HCT116 (cell line): Measurements from ENCODE around the gene TSPEAR. TPM values are rescaled to one million over a fixed set of nuclear protein-coding genes. Genes with fewer than 3 reads are reported as not detected.

Source experiments
- ATAC-seq: fragments of 200-7000 bp; cut with Tn5 transposase; 2 replicates; pipeline ENCODE4 v1.9.1; 2020; ENCODE audit warnings: mild to moderate bottlenecking, moderate library complexity
- BruUV-seq: library from RNA; stranded (reverse); fragments of 400-500 nt; replicated peaks from 2 replicates; lab custom pipeline; 2021; lab: Mats Ljungman, UMichigan
- CTCF ChIA-PET: fragments of 300-600 bp; sonication (Branson Sonifier 250); formaldehyde crosslinking; loops from one replicate; lab custom pipeline; 2021; ENCODE audit warnings: antibody characterized with exemption; lab: Charles Lee
- POLR2A ChIA-PET: fragments of 300-600, 350-600 bp; sonication (Branson Sonifier 250); formaldehyde crosslinking; loops from one replicate; lab custom pipeline; 2021; ENCODE audit warnings: antibody characterized with exemption; lab: Charles Lee
- RAD21 ChIA-PET, 2 experiments: fragments of 300-600 bp; sonication (Branson Sonifier 250); formaldehyde crosslinking; loops; one replicate each; lab custom pipeline; 2023; ENCODE audit warnings: low total read pairs in 2 of 2; ENCODE audit not compliant: uncharacterized antibody in 2 of 2, unreplicated experiment in 2 of 2, low non-redundant PET in 1 of 2; lab: Charles Lee
- DNase-seq: peaks from one replicate; pipeline ENCODE4 v3.0.0-alpha.2; 2010; ENCODE audit warnings: low read depth, low spot score
- H2AFZ ChIP-seq: fragments of 200-600 bp; shearing (Covaris generic), sonication (generic); 2 replicates; pipeline ENCODE4 v1.6.1; 2017; ENCODE audit warnings: low read depth, mixed run types, mixed read lengths, antibody characterized with exemption, low read length; ENCODE audit not compliant: poor library complexity, severe bottlenecking
- H3K27ac ChIP-seq: 2 replicates; pipeline ENCODE4 v1.5.1; 2012; ENCODE audit warnings: low read depth, low read length
- H3K27me3 ChIP-seq: fragments of 200-600 bp; sonication (generic); 2 replicates; pipeline ENCODE4 v1.6.1; 2016; ENCODE audit warnings: mixed run types, low read length, mixed read lengths; ENCODE audit not compliant: insufficient read depth
- H3K36me3 ChIP-seq, 2 experiments: fragments of 200-500 bp in 1 of 2; fragments of 200-600 bp in 1 of 2; sonication (Bioruptor generic) in 1 of 2; sonication (generic) in 1 of 2; 2 replicates each; pipeline versions ENCODE4 v1.5.1 to v1.6.1; 2014 to 2016; ENCODE audit warnings: low read length in 2 of 2, inconsistent platforms in 1 of 2, mixed read lengths in 1 of 2, mixed run types in 1 of 2; ENCODE audit not compliant: insufficient read depth in 2 of 2, control insufficient read depth in 1 of 2
- H3K4me1 ChIP-seq, 2 experiments: fragments of 200-600 bp in 1 of 2; sonication (generic) in 1 of 2; 2 replicates each; pipeline versions ENCODE4 v1.5.1 to v1.6.1; 2012 to 2017; ENCODE audit warnings: low read length in 2 of 2, inconsistent platforms in 1 of 2, mild to moderate bottlenecking in 1 of 2, mixed read lengths in 1 of 2, mixed run types in 1 of 2, moderate library complexity in 1 of 2; ENCODE audit not compliant: insufficient read depth in 2 of 2, control insufficient read depth in 1 of 2
- H3K4me2 ChIP-seq: fragments of 200-600 bp; sonication (generic); 2 replicates; pipeline ENCODE4 v1.6.1; 2017; ENCODE audit warnings: mixed run types, low read length, mixed read lengths
- H3K4me3 ChIP-seq, 2 experiments: fragments of 200-600 bp in 1 of 2; sonication (generic) in 1 of 2; replicated peaks in 1 of 2; 2 replicates each; pipeline ENCODE4 v1.5.1; 2011 to 2016; ENCODE audit warnings: low read length in 2 of 2, control low read depth in 1 of 2, low read depth in 1 of 2, mild to moderate bottlenecking in 1 of 2, mixed read lengths in 1 of 2, mixed run types in 1 of 2
- H3K79me2 ChIP-seq: fragments of 200-600 bp; sonication (generic); 2 replicates; pipeline ENCODE4 v1.6.1; 2017; ENCODE audit warnings: mild to moderate bottlenecking, mixed run types, low read length, moderate library complexity, mixed read lengths; ENCODE audit not compliant: insufficient read depth
- H3K9ac ChIP-seq: fragments of 200-600 bp; sonication (generic); 2 replicates; pipeline ENCODE4 v1.6.1; 2016; ENCODE audit warnings: low read length, mixed read lengths
- H3K9me2 ChIP-seq: fragments of 200-600 bp; sonication (generic), shearing (Covaris generic); 2 replicates; pipeline ENCODE4 v1.6.1; 2017; ENCODE audit warnings: mixed run types, mild to moderate bottlenecking, moderate library complexity; ENCODE audit not compliant: insufficient read depth
- H3K9me3 ChIP-seq, 2 experiments: fragments of 200-500 bp in 1 of 2; fragments of 200-600 bp in 1 of 2; sonication (Bioruptor generic) in 1 of 2; sonication (generic) in 1 of 2; 2 replicates each; pipeline ENCODE4 v1.6.1; 2014 to 2017; ENCODE audit warnings: low read length in 2 of 2, mixed read lengths in 2 of 2, inconsistent platforms in 1 of 2, low read depth in 1 of 2, mild to moderate bottlenecking in 1 of 2, mixed run types in 1 of 2, moderate library complexity in 1 of 2; ENCODE audit not compliant: control insufficient read depth in 1 of 2, insufficient read depth in 1 of 2
- H4K20me1 ChIP-seq: fragments of 200-600 bp; sonication (generic), shearing (Covaris generic); 2 replicates; pipeline ENCODE4 v1.6.1; 2017; ENCODE audit warnings: mixed run types, mild to moderate bottlenecking, moderate library complexity; ENCODE audit not compliant: insufficient read depth
- CTCF ChIP-seq, 3 experiments: fragments of 200-600 bp in 1 of 3; sonication (generic) in 1 of 3; IDR thresholded peaks in 2 of 3; conservative IDR thresholded peaks in 1 of 3; 2 replicates each; pipeline ENCODE4 v1.5.1; 2012 to 2017; ENCODE audit warnings: low read depth in 2 of 3, low read length in 2 of 3, antibody characterized with exemption in 1 of 3, borderline replicate concordance in 1 of 3, control low read depth in 1 of 3, mild to moderate bottlenecking in 1 of 3, mixed read lengths in 1 of 3, mixed run types in 1 of 3, moderate library complexity in 1 of 3; ENCODE audit not compliant: insufficient read depth in 1 of 3
- ELF1 ChIP-seq: IDR thresholded peaks from 2 replicates; pipeline ENCODE4 v1.6.1; 2012; ENCODE audit warnings: low read depth, borderline replicate concordance
- EZH2 ChIP-seq: fragments of 200-600 bp; sonication (generic); IDR thresholded peaks from 2 replicates; pipeline ENCODE4 v1.6.1; 2017; ENCODE audit warnings: antibody characterized with exemption, mixed run types
- JUND ChIP-seq: IDR thresholded peaks from 2 replicates; pipeline ENCODE4 v1.6.1; 2012
- POLR2A ChIP-seq: IDR thresholded peaks from 2 replicates; pipeline ENCODE4 v1.7.0; 2011; ENCODE audit warnings: borderline replicate concordance; ENCODE audit not compliant: insufficient read depth, insufficient read length; ENCODE audit errors: extremely low read depth
- POLR2AphosphoS5 ChIP-seq: IDR thresholded peaks from 2 replicates; pipeline ENCODE4 v1.6.1; 2011; ENCODE audit warnings: mild to moderate bottlenecking, low read depth, low read length, moderate library complexity
- RAD21 ChIP-seq: IDR thresholded peaks from 2 replicates; pipeline ENCODE4 v1.6.1; 2012; ENCODE audit warnings: low read depth, mild to moderate bottlenecking
- REST ChIP-seq: IDR thresholded peaks from 2 replicates; pipeline ENCODE4 v1.6.1; 2012; ENCODE audit warnings: low read depth
- SIN3A ChIP-seq: IDR thresholded peaks from 2 replicates; pipeline ENCODE4 v1.6.1; 2012; ENCODE audit warnings: low read depth
- SRF ChIP-seq: IDR thresholded peaks from 2 replicates; pipeline ENCODE4 v1.6.1; 2012; ENCODE audit warnings: low read depth
- intact Hi-C: fragments of 100-400 bp; cut with micrococcal nuclease; formaldehyde crosslinking; loops from 2 replicates; pipeline ENCODE4 v1.10.0; 2022
- total RNA-seq: library from RNA; stranded (reverse); gene quantifications from one replicate; pipeline ENCODE4 v1.2.1, GENCODE V29; 2021; ENCODE audit not compliant: unreplicated experiment

TSPEAR gene
- total RNA-seq, 1 experiment from 2014 or later = not detected

GRCh38 chr21:44568667-44569556 is 142.5 kb downstream of the TSPEAR start:
- Histone ChIP-seq H3K79me2 (no peaks in the 10 kb centered on the region), H3K9ac (no peak overlapping the region), H3K27me3 (peaks cover 6% of the 10 kb centered on the region), H3K4me2 (no peak overlapping the region), H3K27ac (no peak overlapping the region), H3K9me3 (no peaks in the 10 kb centered on the region), H2AFZ (no peak overlapping the region), H4K20me1 (no peaks in the 10 kb centered on the region), H3K4me1 (no peaks in the 10 kb centered on the region), H3K4me3 (no peak overlapping the region), H3K36me3 (no peaks in the 10 kb centered on the region), H3K9me2 (no peaks in the 10 kb centered on the region)
- ChIA-PET POLR2A (no interaction called here), RAD21 (no interaction called here), CTCF (no interaction called here)
- TF ChIP-seq POLR2AphosphoS5 (no peak), CTCF (IDR thresholded peaks at IDR 0.05 in 2 of 3, conservative IDR thresholded peaks at IDR 0.05 in 1 of 3; ENCODE audit: borderline replicate concordance in 1 of 3, insufficient read depth in 1 of 3, low read depth in 2 of 3, low read length in 2 of 3) (no peak)
- ATAC-seq = no peak; the same call in 1 of the 2 replicates
- intact Hi-C loops = loop anchor here (10.0 kb wide), 1 partner anchor 106 kb away; no protein-coding TSS in a partner anchor
- DNase-seq = no peak
- BruUV-seq = no TSS peak

GRCh38 chr21:44568261-44568660 is 143.1 kb downstream of the TSPEAR start:
- Histone ChIP-seq H3K4me3 (no peak overlapping the region), H3K9me2 (no peaks in the 10 kb centered on the region), H4K20me1 (no peaks in the 10 kb centered on the region), H2AFZ (no peak overlapping the region), H3K9me3 (no peaks in the 10 kb centered on the region), H3K4me2 (no peak overlapping the region), H3K4me1 (no peaks in the 10 kb centered on the region), H3K27me3 (peaks cover 6% of the 10 kb centered on the region), H3K79me2 (no peaks in the 10 kb centered on the region), H3K27ac (no peak overlapping the region), H3K9ac (no peak overlapping the region), H3K36me3 (no peaks in the 10 kb centered on the region)
- CTCF ChIA-PET = no interaction called here
- POLR2A ChIA-PET = no interaction called here
- intact Hi-C loops = loop anchor here (10.0 kb wide), 1 partner anchor 107 kb away; no protein-coding TSS in a partner anchor
- BruUV-seq = no TSS peak
- RAD21 ChIA-PET = no interaction called here
- TF ChIP-seq CTCF (IDR thresholded peaks at IDR 0.05 in 2 of 3, conservative IDR thresholded peaks at IDR 0.05 in 1 of 3; ENCODE audit: borderline replicate concordance in 1 of 3, insufficient read depth in 1 of 3, low read depth in 2 of 3, low read length in 2 of 3) (no peak), RAD21 (no peak), EZH2 (no peak), ELF1 (no peak), SRF (no peak), SIN3A (no peak), POLR2A (no peak), REST (no peak), JUND (no peak)
- DNase-seq = no peak
- ATAC-seq = no peak
